ENCODE measurements around the gene CPM.
"Not testable (repeated sequence)": the region's sequence is repeated elsewhere in the genome, so short reads cannot be mapped to it uniquely, and the experiment has no call there.

CPM gene

GRCh38 chr12:68871921-68872320, 61.0 kb downstream of the CPM start:
- H3K4me2 ChIP-seq (ENCODE audit: low read length) = no peak overlapping the region
- peaks cover 29% of the 10 kb centered on the region for H3K36me3 ChIP-seq (ENCODE audit: insufficient read depth, low read length)
- no peaks in the 10 kb centered on the region for H3K4me1 ChIP-seq (ENCODE audit: control insufficient read depth, insufficient read depth, low read length)
- H3K9me3 ChIP-seq (replicated peaks; ENCODE audit: low read length) = no peaks in the 10 kb centered on the region
- H3K4me3 ChIP-seq (ENCODE audit: low read length) = no peak overlapping the region
- no peaks in the 10 kb centered on the region for H3K27me3 ChIP-seq (ENCODE audit: control insufficient read depth, insufficient read depth, low read length)
- no peak overlapping the region for H3K9ac ChIP-seq (ENCODE audit: low read depth, low read length)

GRCh38 chr12:68871396-68871795, 61.6 kb downstream of the CPM start:
- H3K4me1 ChIP-seq (ENCODE audit: control insufficient read depth, insufficient read depth, low read length) = no peaks in the 10 kb centered on the region
- no peak overlapping the region for H3K4me2 ChIP-seq (ENCODE audit: low read length)
- H3K4me3 ChIP-seq (ENCODE audit: low read length) = no peak overlapping the region
- H3K9ac ChIP-seq (ENCODE audit: low read depth, low read length) = no peak overlapping the region
- H3K27me3 ChIP-seq (ENCODE audit: control insufficient read depth, insufficient read depth, low read length) = no peaks in the 10 kb centered on the region
- H3K9me3 ChIP-seq (replicated peaks; ENCODE audit: low read length) = no peaks in the 10 kb centered on the region
- H3K36me3 ChIP-seq (ENCODE audit: insufficient read depth, low read length) = peaks cover 29% of the 10 kb centered on the region

GRCh38 chr12:68870443-68870842, 62.5 kb downstream of the CPM start:
- no peak overlapping the region for H3K4me2 ChIP-seq (ENCODE audit: low read length)
- no peaks in the 10 kb centered on the region for H3K9me3 ChIP-seq (replicated peaks; ENCODE audit: low read length)
- H3K9ac ChIP-seq (ENCODE audit: low read depth, low read length) = no peak overlapping the region
- peaks cover 29% of the 10 kb centered on the region for H3K36me3 ChIP-seq (ENCODE audit: insufficient read depth, low read length)
- no peak overlapping the region for H3K4me3 ChIP-seq (ENCODE audit: low read length)
- H3K27me3 ChIP-seq (ENCODE audit: control insufficient read depth, insufficient read depth, low read length) = no peaks in the 10 kb centered on the region
- H3K4me1 ChIP-seq (ENCODE audit: control insufficient read depth, insufficient read depth, low read length) = no peaks in the 10 kb centered on the region

- Histone ChIP-seq H3K4me2 (ENCODE audit: low read length) (no peak overlapping the region), H3K9me3 (replicated peaks; ENCODE audit: low read length) (no peaks in the 10 kb centered on the region), H3K27me3 (ENCODE audit: control insufficient read depth, insufficient read depth, low read length) (no peaks in the 10 kb centered on the region), H3K36me3 (ENCODE audit: insufficient read depth, low read length) (peaks cover 29% of the 10 kb centered on the region), H3K4me1 (ENCODE audit: control insufficient read depth, insufficient read depth, low read length) (no peaks in the 10 kb centered on the region), H3K4me3 (ENCODE audit: low read length) (no peak overlapping the region), H3K9ac (ENCODE audit: low read depth, low read length) (no peak overlapping the region)
Observed at GRCh38 chr12:68870011-68870410, 63.0 kb downstream of the CPM start.

GRCh38 chr12:68868043-68868790, 64.8 kb downstream of the CPM start:
- Histone ChIP-seq H3K9ac (ENCODE audit: low read depth, low read length) (no peak overlapping the region), H3K4me1 (ENCODE audit: control insufficient read depth, insufficient read depth, low read length) (no peaks in the 10 kb centered on the region), H3K36me3 (ENCODE audit: insufficient read depth, low read length) (peaks cover 26% of the 10 kb centered on the region), H3K4me2 (ENCODE audit: low read length) (no peak overlapping the region), H3K4me3 (ENCODE audit: low read length) (no peak overlapping the region), H3K27me3 (ENCODE audit: control insufficient read depth, insufficient read depth, low read length) (no peaks in the 10 kb centered on the region), H3K9me3 (replicated peaks; ENCODE audit: low read length) (no peaks in the 10 kb centered on the region)

- no peaks in the 10 kb centered on the region for H3K9me3 ChIP-seq (replicated peaks; ENCODE audit: low read length)
- no peaks in the 10 kb centered on the region for H3K27me3 ChIP-seq (ENCODE audit: control insufficient read depth, insufficient read depth, low read length)
- no peak overlapping the region for H3K9ac ChIP-seq (ENCODE audit: low read depth, low read length)
- no peak overlapping the region for H3K4me3 ChIP-seq (ENCODE audit: low read length)
- no peak overlapping the region for H3K4me2 ChIP-seq (ENCODE audit: low read length)
- peaks cover 26% of the 10 kb centered on the region for H3K36me3 ChIP-seq (ENCODE audit: insufficient read depth, low read length)
- no peaks in the 10 kb centered on the region for H3K4me1 ChIP-seq (ENCODE audit: control insufficient read depth, insufficient read depth, low read length)
Observed at GRCh38 chr12:68867606-68868005, 65.4 kb downstream of the CPM start.

DNA sequence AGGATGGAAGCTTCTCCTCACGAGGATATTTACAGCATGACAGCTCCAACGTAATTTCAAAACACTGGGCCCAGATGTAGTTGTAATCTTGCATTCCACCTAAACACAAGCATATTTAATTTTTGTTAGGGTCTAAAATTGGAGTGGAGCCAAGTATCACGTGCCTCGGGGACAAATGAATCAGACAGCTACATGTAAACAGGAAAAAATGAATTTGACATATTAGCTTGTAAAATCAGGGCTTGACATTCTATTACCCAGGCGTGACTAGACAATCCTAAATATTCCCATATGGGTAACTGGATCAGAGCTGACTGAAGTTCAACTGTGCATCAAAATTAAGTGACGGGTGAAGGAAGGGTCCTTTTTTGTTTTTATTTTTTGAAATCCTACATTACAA, 66.0 kb downstream of the CPM start:
- no peak overlapping the region for H3K4me2 ChIP-seq (ENCODE audit: low read length)
- H3K9ac ChIP-seq (ENCODE audit: low read depth, low read length) = no peak overlapping the region
- no peaks in the 10 kb centered on the region for H3K9me3 ChIP-seq (replicated peaks; ENCODE audit: low read length)
- peaks cover 26% of the 10 kb centered on the region for H3K36me3 ChIP-seq (ENCODE audit: insufficient read depth, low read length)
- H3K27me3 ChIP-seq (ENCODE audit: control insufficient read depth, insufficient read depth, low read length) = no peaks in the 10 kb centered on the region
- H3K4me3 ChIP-seq (ENCODE audit: low read length) = no peak overlapping the region
- H3K4me1 ChIP-seq (ENCODE audit: control insufficient read depth, insufficient read depth, low read length) = no peaks in the 10 kb centered on the region

GRCh38 chr12:68865399-68866164, 67.4 kb downstream of the CPM start:
- no peak overlapping the region for H3K9ac ChIP-seq (ENCODE audit: low read depth, low read length)
- no peak overlapping the region for H3K4me3 ChIP-seq (ENCODE audit: low read length)
- H3K4me2 ChIP-seq (ENCODE audit: low read length) = no peak overlapping the region
- H3K27me3 ChIP-seq (ENCODE audit: control insufficient read depth, insufficient read depth, low read length) = no peaks in the 10 kb centered on the region
- H3K4me1 ChIP-seq (ENCODE audit: control insufficient read depth, insufficient read depth, low read length) = no peaks in the 10 kb centered on the region
- peaks cover 17% of the 10 kb centered on the region for H3K36me3 ChIP-seq (ENCODE audit: insufficient read depth, low read length)
- H3K9me3 ChIP-seq (replicated peaks; ENCODE audit: low read length) = no peaks in the 10 kb centered on the region

DNA sequence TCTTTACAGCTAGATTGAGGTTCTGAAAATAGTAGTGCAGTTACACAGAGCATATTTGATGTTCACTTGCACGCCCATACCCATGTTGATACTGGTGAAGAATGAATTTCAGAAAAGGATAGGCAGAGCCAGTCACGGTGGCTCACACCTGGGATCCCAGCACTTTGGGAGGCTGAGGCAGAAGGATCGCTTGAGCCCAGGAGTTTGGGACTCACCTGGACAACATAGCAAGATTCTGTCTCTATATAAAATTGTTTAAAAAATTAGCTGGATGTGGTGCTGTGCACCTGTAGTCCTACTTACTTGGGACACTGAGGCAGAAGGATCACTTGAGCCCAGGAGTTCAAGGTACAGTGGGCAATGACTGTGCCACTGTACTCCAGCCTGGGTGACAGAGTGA, 68.4 kb downstream of the CPM start:
- H3K4me3 ChIP-seq (ENCODE audit: low read length) = no peak overlapping the region
- no peaks in the 10 kb centered on the region for H3K27me3 ChIP-seq (ENCODE audit: control insufficient read depth, insufficient read depth, low read length)
- H3K4me1 ChIP-seq (ENCODE audit: control insufficient read depth, insufficient read depth, low read length) = no peaks in the 10 kb centered on the region
- H3K4me2 ChIP-seq (ENCODE audit: low read length) = no peak overlapping the region
- H3K36me3 ChIP-seq (ENCODE audit: insufficient read depth, low read length) = peaks cover 9% of the 10 kb centered on the region
- no peaks in the 10 kb centered on the region for H3K9me3 ChIP-seq (replicated peaks; ENCODE audit: low read length)
- no peak overlapping the region for H3K9ac ChIP-seq (ENCODE audit: low read depth, low read length)

GRCh38 chr12:68863886-68864454, 69.0 kb downstream of the CPM start:
- not testable (repeated sequence) for H3K4me1 ChIP-seq (ENCODE audit: control insufficient read depth, insufficient read depth, low read length); H3K9ac ChIP-seq (ENCODE audit: low read depth, low read length); H3K4me3 ChIP-seq (ENCODE audit: low read length); H3K27me3 ChIP-seq (ENCODE audit: control insufficient read depth, insufficient read depth, low read length); H3K9me3 ChIP-seq (replicated peaks; ENCODE audit: low read length); H3K36me3 ChIP-seq (ENCODE audit: insufficient read depth, low read length); H3K4me2 ChIP-seq (ENCODE audit: low read length)

- Histone ChIP-seq H3K27me3 (ENCODE audit: control insufficient read depth, insufficient read depth, low read length) (no peaks in the 10 kb centered on the region), H3K4me2 (ENCODE audit: low read length) (no peak overlapping the region), H3K4me1 (ENCODE audit: control insufficient read depth, insufficient read depth, low read length) (no peaks in the 10 kb centered on the region), H3K9ac (ENCODE audit: low read depth, low read length) (no peak overlapping the region), H3K4me3 (ENCODE audit: low read length) (no peak overlapping the region), H3K36me3 (ENCODE audit: insufficient read depth, low read length) (no peaks in the 10 kb centered on the region), H3K9me3 (replicated peaks; ENCODE audit: low read length) (no peaks in the 10 kb centered on the region)
Observed at GRCh38 chr12:68863109-68863770, 69.7 kb downstream of the CPM start.

All from skeletal muscle satellite cell (primary cell).